Measurements from ENCODE around the gene DYNLT2. TPM values are rescaled to one million over a fixed set of nuclear protein-coding genes. Genes with fewer than 3 reads are reported as not detected.

Gene DYNLT2
- total and polyA plus RNA-seq, 2 of the 13 experiments (the other 11 are each of a cell fraction or from before 2014, with no cell fraction given) = 2.1 to 4.3 TPM

- TF ChIP-seq, protein P1, sequence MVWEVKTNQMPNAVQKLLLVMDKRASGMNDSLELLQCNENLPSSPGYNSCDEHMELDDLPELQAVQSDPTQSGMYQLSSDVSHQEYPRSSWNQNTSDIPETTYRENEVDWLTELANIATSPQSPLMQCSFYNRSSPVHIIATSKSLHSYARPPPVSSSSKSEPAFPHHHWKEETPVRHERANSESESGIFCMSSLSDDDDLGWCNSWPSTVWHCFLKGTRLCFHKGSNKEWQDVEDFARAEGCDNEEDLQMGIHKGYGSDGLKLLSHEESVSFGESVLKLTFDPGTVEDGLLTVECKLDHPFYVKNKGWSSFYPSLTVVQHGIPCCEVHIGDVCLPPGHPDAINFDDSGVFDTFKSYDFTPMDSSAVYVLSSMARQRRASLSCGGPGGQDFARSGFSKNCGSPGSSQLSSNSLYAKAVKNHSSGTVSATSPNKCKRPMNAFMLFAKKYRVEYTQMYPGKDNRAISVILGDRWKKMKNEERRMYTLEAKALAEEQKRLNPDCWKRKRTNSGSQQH (CRISPR knock-in tag; IDR thresholded peaks at IDR 0.05; ENCODE audit: low read depth) = no peak
- TF ChIP-seq ZNF296 (CRISPR knock-in tag; conservative IDR thresholded peaks at IDR 0.05) (no peak), SALL1 (CRISPR knock-in tag; IDR thresholded peaks at IDR 0.05) (peak; percentile 42; the same call in 1 of the 2 replicates), ZNF335 (CRISPR knock-in tag; IDR thresholded peaks at IDR 0.05) (no peak), IKZF1 (IDR thresholded peaks at IDR 0.05) (no peak), SNRNP70 (IDR thresholded peaks at IDR 0.05; ENCODE audit: low read depth, low read length) (no peak), MAFK (conservative IDR thresholded peaks at IDR 0.05 in 1 of 2, IDR thresholded peaks at IDR 0.05 in 1 of 2; ENCODE audit: low read length in 2 of 2) (no peak; a peak in 1 of 4 replicates), SMYD3 (CRISPR knock-in tag; IDR thresholded peaks at IDR 0.05) (no peak), ZNF569 (CRISPR knock-in tag; IDR thresholded peaks at IDR 0.05; ENCODE audit: borderline replicate concordance) (no peak), ZNF83 (CRISPR knock-in tag; IDR thresholded peaks at IDR 0.05; ENCODE audit: borderline replicate concordance) (no peak), PRPF4 (IDR thresholded peaks at IDR 0.05; ENCODE audit: low read depth, low read length, poor library complexity, severe bottlenecking) (no peak)
- TF ChIP-seq, protein P2, sequence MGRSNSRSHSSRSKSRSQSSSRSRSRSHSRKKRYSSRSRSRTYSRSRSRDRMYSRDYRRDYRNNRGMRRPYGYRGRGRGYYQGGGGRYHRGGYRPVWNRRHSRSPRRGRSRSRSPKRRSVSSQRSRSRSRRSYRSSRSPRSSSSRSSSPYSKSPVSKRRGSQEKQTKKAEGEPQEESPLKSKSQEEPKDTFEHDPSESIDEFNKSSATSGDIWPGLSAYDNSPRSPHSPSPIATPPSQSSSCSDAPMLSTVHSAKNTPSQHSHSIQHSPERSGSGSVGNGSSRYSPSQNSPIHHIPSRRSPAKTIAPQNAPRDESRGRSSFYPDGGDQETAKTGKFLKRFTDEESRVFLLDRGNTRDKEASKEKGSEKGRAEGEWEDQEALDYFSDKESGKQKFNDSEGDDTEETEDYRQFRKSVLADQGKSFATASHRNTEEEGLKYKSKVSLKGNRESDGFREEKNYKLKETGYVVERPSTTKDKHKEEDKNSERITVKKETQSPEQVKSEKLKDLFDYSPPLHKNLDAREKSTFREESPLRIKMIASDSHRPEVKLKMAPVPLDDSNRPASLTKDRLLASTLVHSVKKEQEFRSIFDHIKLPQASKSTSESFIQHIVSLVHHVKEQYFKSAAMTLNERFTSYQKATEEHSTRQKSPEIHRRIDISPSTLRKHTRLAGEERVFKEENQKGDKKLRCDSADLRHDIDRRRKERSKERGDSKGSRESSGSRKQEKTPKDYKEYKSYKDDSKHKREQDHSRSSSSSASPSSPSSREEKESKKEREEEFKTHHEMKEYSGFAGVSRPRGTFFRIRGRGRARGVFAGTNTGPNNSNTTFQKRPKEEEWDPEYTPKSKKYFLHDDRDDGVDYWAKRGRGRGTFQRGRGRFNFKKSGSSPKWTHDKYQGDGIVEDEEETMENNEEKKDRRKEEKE (IDR thresholded peaks at IDR 0.05) = no peak
- TF ChIP-seq, protein P3, sequence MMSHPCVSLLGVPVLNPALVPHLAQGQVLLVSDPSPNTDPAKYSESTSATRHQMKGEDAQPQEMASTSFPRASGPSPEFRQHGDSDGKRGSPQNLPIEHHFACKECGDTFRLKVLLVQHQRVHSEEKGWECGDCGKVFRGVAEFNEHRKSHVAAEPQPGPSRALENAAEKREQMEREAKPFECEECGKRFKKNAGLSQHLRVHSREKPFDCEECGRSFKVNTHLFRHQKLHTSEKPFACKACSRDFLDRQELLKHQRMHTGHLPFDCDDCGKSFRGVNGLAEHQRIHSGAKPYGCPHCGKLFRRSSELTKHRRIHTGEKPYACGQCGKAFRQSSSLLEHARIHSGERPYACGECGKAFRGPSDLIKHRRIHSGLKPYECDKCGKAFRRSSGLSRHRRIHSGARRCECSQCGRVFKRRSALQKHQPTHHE (CRISPR knock-in tag; IDR thresholded peaks at IDR 0.05; ENCODE audit: borderline replicate concordance) = no peak
- TF ChIP-seq, protein P4, sequence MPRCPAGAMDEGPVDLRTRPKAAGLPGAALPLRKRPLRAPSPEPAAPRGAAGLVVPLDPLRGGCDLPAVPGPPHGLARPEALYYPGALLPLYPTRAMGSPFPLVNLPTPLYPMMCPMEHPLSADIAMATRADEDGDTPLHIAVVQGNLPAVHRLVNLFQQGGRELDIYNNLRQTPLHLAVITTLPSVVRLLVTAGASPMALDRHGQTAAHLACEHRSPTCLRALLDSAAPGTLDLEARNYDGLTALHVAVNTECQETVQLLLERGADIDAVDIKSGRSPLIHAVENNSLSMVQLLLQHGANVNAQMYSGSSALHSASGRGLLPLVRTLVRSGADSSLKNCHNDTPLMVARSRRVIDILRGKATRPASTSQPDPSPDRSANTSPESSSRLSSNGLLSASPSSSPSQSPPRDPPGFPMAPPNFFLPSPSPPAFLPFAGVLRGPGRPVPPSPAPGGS (CRISPR knock-in tag; IDR thresholded peaks at IDR 0.05) = no peak
- TF ChIP-seq, protein P5, sequence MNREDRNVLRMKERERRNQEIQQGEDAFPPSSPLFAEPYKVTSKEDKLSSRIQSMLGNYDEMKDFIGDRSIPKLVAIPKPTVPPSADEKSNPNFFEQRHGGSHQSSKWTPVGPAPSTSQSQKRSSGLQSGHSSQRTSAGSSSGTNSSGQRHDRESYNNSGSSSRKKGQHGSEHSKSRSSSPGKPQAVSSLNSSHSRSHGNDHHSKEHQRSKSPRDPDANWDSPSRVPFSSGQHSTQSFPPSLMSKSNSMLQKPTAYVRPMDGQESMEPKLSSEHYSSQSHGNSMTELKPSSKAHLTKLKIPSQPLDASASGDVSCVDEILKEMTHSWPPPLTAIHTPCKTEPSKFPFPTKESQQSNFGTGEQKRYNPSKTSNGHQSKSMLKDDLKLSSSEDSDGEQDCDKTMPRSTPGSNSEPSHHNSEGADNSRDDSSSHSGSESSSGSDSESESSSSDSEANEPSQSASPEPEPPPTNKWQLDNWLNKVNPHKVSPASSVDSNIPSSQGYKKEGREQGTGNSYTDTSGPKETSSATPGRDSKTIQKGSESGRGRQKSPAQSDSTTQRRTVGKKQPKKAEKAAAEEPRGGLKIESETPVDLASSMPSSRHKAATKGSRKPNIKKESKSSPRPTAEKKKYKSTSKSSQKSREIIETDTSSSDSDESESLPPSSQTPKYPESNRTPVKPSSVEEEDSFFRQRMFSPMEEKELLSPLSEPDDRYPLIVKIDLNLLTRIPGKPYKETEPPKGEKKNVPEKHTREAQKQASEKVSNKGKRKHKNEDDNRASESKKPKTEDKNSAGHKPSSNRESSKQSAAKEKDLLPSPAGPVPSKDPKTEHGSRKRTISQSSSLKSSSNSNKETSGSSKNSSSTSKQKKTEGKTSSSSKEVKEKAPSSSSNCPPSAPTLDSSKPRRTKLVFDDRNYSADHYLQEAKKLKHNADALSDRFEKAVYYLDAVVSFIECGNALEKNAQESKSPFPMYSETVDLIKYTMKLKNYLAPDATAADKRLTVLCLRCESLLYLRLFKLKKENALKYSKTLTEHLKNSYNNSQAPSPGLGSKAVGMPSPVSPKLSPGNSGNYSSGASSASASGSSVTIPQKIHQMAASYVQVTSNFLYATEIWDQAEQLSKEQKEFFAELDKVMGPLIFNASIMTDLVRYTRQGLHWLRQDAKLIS (CRISPR knock-in tag; IDR thresholded peaks at IDR 0.05) = 0 out of 2 replicates have a peak, but pooled peaks have one; percentile 9
- TF ChIP-seq, protein P6, sequence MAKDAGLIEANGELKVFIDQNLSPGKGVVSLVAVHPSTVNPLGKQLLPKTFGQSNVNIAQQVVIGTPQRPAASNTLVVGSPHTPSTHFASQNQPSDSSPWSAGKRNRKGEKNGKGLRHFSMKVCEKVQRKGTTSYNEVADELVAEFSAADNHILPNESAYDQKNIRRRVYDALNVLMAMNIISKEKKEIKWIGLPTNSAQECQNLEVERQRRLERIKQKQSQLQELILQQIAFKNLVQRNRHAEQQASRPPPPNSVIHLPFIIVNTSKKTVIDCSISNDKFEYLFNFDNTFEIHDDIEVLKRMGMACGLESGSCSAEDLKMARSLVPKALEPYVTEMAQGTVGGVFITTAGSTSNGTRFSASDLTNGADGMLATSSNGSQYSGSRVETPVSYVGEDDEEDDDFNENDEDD (CRISPR knock-in tag; IDR thresholded peaks at IDR 0.05; ENCODE audit: borderline replicate concordance) = no peak
Observed at GRCh38 chr6:169722362-169723199, 28.8 kb downstream of the DYNLT2 start (continued).

All from HepG2 (cell line).